ENCODE measurements around the gene RUNX3.
"Not testable (repeated sequence)": the region's sequence is repeated elsewhere in the genome, so short reads cannot be mapped to it uniquely, and the experiment has no call there.

The RUNX3 gene

GRCh38 chr1:24900985-24901781 lies 28.9 kb downstream of the RUNX3 start:
- DNase-seq (ENCODE audit: low read depth): no peak

- no peak for DNase-seq (ENCODE audit: low read depth)
Measured at GRCh38 chr1:24900486-24900849, 29.6 kb downstream of the RUNX3 start.

GRCh38 chr1:24899581-24900485 lies 30.2 kb downstream of the RUNX3 start:
- DNase-seq (ENCODE audit: low read depth): no peak

DNA sequence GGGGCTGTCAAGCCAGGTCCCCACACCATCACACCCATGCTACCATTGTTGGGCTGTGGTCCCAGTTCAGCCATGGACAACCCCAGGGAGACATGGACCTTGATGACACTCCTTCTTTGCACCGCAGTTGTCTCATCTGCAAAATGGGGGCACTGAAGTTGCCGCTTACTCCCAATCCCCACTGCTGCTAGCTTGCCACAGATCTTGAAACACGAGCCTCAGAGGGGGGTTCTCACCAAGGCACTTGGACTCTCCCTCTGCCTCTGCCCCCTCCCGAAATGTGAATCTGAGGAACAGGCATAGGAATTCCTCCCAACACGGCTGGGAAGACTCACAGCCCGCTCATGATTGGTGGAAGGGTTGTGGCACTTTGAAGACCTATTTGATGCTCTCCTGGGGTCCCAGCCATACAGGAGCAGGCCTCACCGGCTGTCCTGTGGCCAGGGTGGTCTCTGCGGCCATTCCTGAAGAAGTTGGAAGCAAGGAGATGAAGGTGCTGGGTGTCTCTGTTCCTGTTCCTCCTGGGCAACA lies 31.1 kb downstream of the RUNX3 start:
- DNase-seq (ENCODE audit: low read depth): no peak

DNA sequence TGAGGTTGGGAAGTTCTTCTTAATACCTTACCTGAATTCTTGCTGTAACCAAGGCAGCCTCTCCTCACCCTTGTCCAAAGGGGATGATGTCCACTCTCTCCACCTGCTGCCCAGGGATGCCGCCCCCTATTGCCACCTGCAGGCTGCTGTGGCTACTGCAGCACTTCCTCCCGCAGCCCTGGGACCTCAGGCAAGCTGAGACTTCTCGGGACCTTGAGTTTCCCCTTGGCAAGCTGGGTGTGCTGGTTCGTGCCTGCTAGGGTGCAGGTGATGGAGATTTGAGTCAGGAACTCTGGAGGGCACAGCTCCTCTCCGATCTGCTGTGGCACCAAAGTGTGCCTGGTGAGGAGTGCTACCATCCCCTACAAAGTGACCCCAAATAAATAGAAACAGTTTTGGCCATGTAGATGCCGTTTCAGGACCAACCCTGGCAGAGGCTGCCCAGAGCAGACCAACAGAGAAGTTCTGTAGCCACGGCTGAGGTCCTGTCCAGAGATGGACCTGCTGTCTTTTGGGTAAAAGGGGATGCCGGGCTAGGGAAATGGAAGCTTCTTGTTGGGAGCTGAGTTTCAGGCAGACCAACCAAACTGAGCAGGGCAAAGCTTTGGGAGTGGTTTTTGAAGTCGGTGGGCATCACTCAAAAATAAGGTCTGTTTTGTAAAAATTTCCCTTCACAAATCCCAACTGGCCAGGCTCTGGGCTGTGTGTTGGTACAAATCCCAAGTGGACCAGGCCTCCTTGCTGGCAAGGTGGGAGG lies 31.7 kb downstream of the RUNX3 start:
- DNase-seq (ENCODE audit: low read depth): peak; percentile 39

- no peak for DNase-seq (ENCODE audit: low read depth)
Measured at GRCh38 chr1:24897263-24898151, 32.6 kb downstream of the RUNX3 start.

- no peak for DNase-seq (ENCODE audit: low read depth)
Measured at GRCh38 chr1:24896596-24897262, 33.3 kb downstream of the RUNX3 start.

DNA sequence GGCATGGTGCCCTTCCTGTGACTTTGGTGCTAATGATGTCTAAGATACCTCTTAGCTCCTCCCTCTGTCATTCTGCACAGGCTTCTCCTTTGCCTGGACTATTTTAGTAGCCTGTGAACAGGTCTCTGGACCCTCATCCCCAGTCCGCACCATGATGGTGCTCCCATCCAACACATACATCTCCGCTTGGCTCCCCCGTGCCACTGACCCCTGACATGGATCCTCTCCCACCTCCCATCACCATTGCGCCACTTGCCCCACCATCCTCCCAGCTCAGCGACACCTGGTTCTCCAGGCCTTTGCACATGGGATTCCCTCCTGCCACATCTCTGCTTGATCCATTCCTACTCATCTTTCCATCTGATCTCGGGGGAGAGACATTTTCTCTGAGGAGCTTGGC lies 33.9 kb downstream of the RUNX3 start:
- no peak for DNase-seq (ENCODE audit: low read depth)

DNA sequence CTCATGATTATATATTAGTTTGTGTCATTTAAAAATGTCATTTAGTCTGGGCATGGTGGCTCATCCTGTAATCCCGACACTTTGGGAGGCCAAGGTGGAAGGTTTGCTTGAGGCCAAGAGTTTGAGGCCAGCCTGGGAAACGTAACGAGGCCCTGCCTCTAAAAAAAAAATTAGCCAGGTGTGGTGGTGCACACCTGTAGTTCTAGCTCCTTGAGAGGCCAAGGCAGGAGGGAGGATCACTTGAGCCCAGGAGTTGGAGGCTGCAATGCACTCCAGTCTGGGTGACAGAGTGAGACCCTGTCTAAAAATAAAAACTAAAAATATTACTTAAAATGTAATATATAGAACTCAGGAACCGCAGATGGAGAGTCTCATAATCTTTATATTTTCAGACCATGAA lies 34.6 kb downstream of the RUNX3 start:
- DNase-seq (ENCODE audit: low read depth): no peak

DNA sequence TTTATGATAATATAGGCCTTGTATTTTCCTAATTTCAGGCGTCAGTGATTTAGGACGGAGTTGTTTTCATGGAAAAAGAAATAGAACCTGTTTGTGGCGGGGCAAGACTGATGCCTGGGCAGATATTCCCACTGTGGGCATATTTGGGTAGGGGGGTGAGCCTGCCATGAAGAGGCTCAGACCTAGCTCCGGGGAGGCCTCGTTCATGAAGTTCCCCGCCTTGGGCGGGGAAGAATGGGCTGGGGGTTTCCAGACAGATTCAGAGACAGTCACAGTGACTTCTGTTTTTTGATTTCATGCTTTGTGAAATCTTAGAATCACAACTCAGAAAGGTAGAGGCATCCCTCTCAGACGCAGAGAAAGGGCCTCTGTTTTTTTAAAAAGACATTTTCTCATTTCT lies 36.1 kb downstream of the RUNX3 start:
- no peak for DNase-seq (ENCODE audit: low read depth)

- DNase-seq (ENCODE audit: low read depth): no peak
Measured at GRCh38 chr1:24893431-24893830, 36.6 kb downstream of the RUNX3 start.

GRCh38 chr1:24892188-24893153 lies 37.6 kb downstream of the RUNX3 start:
- DNase-seq (ENCODE audit: low read depth): no peak

- not testable (repeated sequence) for DNase-seq (ENCODE audit: low read depth)
Measured at GRCh38 chr1:24891367-24891766, 38.7 kb downstream of the RUNX3 start.

GRCh38 chr1:24890887-24891286 lies 39.2 kb downstream of the RUNX3 start:
- DNase-seq (ENCODE audit: low read depth): no peak

- peak; percentile 41 for DNase-seq (ENCODE audit: low read depth)
Measured at GRCh38 chr1:24888971-24889676, 41.0 kb downstream of the RUNX3 start.

DNA sequence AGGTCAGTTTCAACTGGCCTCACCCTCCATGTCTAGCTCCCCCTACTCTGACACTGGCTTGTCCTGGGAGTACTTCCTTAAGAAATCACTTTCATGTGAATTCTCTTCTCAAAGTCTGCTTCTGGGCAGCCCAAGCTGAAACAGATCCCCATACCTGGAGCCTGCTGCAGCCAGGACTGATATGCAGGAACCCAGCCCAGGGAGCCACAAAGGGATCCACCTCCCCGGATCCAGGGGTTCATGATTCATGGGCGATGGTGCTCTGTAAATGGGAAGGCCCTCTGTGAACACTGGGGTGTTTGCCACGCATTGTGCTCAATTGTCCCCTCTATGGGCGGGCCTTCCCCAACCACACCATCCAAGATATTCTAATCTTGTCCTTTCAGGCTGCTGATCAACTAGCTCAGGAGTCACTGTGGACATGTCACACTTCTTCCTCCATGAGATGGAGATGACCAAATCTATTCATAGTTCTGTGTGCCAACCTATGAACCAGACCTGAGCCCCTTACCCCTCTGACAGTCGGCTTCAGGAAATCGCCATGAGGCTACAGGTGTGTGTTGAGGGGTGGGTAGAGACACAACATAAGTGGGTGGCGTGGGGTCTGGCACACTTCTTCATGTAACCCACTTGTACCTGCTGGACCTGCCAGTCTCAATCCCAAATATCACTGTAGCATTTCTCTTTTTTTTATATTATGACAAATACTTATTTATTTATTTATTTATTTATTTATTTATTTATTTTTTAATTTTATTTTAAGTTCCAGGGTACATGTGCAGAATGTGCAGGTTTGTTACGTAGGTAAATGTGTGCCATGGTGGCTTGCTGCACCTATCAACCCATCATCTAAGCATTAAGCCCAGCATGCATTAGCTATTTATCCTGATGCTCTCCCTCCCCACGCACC lies 41.8 kb downstream of the RUNX3 start:
- DNase-seq (ENCODE audit: low read depth): no peak

DNA sequence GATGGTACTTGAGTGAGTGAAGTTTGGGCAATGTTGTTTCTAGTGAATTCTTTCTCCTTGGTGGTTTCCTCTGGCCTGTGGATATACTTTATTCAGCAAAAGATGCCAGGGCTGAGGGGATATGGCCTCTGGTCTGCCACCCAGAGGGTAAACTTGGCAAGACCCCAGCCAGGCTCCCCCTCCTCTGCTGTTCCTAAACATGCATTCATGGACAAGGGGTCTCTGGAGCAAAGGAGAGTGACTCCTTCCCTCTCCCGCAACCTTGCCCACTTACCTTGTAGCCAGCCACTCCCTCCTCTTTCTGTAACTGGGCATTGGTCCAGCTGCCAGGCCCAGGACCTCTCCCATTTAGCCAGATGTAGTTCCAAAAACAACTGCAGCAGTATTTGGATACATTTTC lies 43.8 kb downstream of the RUNX3 start:
- DNase-seq (ENCODE audit: low read depth): no peak

DNA sequence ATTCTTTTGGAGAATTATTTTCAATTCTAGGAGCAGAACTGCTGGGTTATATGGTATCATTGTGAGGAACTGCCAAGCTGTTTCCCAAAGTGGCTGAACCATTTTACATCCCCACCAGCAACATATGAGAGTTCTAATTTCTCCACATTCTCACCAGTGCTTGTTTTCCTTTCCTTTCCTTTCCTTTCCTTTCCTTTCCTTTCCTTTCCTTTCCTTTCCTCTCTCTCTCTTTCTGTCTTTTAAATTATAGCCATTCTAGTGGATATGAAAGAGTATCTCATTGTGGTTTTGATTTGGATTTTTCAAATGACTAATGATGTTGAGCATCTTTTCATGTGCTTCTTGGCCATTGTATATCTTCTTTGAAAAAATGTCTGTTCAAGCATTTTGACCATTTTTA lies 45.3 kb downstream of the RUNX3 start:
- no peak for DNase-seq (ENCODE audit: low read depth)
